ENCODE measurements around the gene EGLN1.

The EGLN1 gene

DNA sequence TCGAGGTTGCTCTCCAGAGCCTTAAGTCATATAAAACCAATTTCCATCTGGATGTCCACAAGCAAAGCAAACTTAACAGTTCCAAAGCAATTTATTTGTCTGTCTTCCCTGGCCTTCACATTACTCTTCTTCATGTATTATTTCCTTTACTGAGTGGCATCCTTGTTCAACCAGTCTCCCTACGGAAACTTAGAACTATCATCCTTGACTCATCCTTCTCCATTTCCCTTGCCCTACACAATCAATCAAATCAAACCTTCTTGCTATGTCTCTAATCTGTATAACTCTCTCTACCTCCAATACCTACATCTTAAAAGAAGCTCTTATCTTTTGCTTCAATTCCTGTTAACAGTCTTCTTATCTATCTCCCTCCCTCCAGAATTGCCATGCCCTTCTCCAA is 25.4 kb downstream of the EGLN1 start:
- ChIA-PET CTCF (interaction anchor here (1.3 kb wide), 2 partner anchors 15 to 17 kb away, joined by 3 to 4 read pairs; no protein-coding TSS in a partner anchor), POLR2A (interaction anchor here (0.7 kb wide), 1 partner anchor 16 kb away, joined by 3 read pairs; no protein-coding TSS in a partner anchor)
- TF ChIP-seq, protein P1, sequence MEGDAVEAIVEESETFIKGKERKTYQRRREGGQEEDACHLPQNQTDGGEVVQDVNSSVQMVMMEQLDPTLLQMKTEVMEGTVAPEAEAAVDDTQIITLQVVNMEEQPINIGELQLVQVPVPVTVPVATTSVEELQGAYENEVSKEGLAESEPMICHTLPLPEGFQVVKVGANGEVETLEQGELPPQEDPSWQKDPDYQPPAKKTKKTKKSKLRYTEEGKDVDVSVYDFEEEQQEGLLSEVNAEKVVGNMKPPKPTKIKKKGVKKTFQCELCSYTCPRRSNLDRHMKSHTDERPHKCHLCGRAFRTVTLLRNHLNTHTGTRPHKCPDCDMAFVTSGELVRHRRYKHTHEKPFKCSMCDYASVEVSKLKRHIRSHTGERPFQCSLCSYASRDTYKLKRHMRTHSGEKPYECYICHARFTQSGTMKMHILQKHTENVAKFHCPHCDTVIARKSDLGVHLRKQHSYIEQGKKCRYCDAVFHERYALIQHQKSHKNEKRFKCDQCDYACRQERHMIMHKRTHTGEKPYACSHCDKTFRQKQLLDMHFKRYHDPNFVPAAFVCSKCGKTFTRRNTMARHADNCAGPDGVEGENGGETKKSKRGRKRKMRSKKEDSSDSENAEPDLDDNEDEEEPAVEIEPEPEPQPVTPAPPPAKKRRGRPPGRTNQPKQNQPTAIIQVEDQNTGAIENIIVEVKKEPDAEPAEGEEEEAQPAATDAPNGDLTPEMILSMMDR (IDR thresholded peaks at IDR 0.05; ENCODE audit: control extremely low read depth, extremely low read depth, low read depth, missing control alignments): no peak
- no peak for DNase-seq (ENCODE audit: extremely low spot score)

DNA sequence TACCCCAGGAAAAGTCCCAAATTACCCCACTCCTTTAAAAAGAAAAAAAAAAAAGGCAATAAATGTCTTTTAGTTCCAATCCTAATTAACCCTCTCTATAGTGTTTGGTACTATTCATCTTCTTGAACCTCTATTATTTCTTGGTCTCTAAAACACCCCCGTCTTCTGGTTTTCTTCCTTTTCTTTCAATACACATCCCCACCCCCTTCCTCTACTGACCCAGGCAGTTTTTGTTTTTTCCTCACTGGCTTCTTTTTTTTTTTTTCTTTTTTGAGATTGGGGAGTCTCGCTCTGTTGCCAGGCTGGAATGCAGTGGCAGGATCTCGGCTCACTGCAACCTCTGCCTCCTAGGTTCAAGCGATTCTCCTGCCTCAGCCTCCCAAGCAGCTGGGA is 26.1 kb downstream of the EGLN1 start:
- DNase-seq (ENCODE audit: extremely low spot score): no peak
- TF ChIP-seq, protein P1 (IDR thresholded peaks at IDR 0.05; ENCODE audit: control extremely low read depth, extremely low read depth, low read depth, missing control alignments): no peak
- ChIA-PET CTCF (interaction anchor here (1.3 kb wide), 1 partner anchor 17 kb away, joined by 4 read pairs; no protein-coding TSS in a partner anchor), POLR2A (interaction anchor here (0.7 kb wide), 1 partner anchor 16 kb away, joined by 3 read pairs; no protein-coding TSS in a partner anchor)

DNA sequence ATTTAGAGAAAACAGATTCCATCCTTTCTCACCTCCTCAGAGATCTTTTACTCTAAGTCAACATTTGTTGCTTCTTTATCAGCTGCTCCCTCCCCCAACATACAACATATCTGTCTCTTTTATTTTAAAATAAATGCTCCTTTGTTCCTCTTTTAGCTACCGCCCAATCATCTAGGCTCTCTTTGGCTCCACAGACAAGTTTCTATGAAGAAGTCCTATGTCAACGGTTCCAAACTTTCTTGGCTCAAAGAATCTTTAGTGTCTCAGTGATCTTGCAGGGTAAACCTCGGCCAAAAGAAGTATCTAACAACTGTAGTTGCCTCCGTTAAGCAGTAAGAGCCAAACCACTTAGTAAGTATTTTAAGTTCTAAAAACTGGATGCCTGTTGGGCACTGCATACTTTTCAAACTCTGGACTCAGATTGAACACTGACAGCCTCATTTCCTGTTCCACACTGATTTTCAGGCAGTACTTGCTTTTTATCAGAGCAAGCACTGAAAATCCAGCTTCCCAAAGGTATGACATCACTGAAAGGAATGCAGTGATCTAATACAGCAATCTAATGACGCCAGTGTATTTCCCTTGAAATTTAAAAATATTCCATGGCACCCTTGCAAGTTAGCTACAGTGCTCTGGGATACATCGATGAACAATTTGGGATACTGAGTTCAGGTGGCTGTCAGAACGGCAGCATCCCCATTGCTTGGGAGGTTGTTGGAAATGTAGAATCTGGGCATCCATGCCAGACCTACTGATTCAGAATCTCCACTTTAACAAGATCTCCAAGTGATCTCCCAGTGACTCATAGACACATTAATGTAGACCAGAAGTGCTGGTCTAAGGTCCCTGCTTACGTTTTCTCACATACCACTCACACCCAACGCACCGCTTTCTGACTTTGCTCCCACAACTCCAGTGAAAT is 26.8 kb downstream of the EGLN1 start:
- ChIA-PET POLR2A (no interaction called here), CTCF (interaction anchor here (1.1 kb wide), 1 partner anchor 168 kb away, joined by 3 read pairs; no protein-coding TSS in a partner anchor)
- no peak for DNase-seq (ENCODE audit: extremely low spot score)
- TF ChIP-seq, protein P1 (IDR thresholded peaks at IDR 0.05; ENCODE audit: control extremely low read depth, extremely low read depth, low read depth, missing control alignments): no peak

DNA sequence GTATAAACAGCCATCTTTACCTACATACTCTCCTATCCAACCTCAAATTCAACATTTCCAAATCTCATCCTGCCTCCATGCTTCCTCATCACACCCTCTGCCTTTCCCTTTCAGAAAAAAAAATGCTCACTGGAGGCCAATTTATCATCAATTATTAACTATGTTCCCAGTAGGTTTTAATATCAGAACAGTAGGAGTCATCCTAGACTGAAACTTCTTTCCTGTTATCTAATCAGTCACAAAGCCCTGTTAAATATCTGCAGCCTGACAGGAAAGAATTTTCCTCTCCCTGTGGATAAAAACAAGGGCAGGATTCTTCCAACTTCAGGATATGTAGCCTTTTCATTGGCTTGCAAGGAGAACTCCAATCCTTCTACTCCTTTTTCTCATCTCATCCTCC is 28.4 kb downstream of the EGLN1 start:
- DNase-seq (ENCODE audit: extremely low spot score): no peak
- POLR2A ChIA-PET: interaction anchor here (1.1 kb wide), 1 partner anchor 56 kb away, joined by 3 read pairs; the partner anchor contains the start of gene EXOC8
- CTCF ChIA-PET: interaction anchor here (0.6 to 1.5 kb wide), 7 partner anchors 10 to 56 kb away, joined by 3 to 6 read pairs (median 3); partner anchors contain the start of genes EXOC8 and SPRTN
- TF ChIP-seq, protein P1 (IDR thresholded peaks at IDR 0.05; ENCODE audit: control extremely low read depth, extremely low read depth, low read depth, missing control alignments): no peak

DNA sequence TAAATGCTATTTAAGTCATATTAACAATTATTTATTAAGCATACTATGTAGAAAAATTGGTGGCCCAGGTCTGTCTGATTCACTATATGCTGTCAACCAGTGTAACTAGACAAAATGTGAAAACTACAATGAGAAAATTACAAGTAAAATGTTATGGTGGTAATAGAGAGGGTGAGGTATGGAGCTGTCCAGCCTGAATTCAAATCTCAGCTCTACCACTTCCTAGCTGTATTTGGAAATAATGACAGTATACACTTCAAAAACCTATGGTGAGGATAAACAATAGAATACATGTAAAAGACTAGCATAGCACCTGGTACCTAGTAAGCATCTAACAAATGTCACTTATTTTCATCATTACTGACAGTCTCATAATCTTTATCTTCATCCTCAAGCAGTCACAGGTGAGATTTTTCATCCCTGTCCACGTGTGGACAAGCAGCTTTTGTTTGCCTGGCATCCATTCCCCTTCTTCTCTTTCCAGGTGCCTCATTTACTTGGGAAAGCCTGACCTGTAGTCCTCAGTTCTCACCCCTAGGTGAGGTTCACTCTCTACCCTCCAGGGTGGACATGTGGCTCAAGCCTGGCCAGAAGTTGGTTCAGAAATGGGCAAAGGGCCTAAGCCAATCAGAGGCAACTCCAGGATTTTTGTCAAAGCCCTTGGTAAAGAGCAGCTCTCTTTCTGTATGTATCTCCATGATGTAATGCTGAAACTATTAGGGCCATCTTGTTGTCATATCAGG is 29.5 kb downstream of the EGLN1 start:
- POLR2A ChIA-PET: interaction anchor here (1.1 kb wide), 1 partner anchor 55 kb away, joined by 3 read pairs; the partner anchor contains the start of gene EXOC8
- DNase-seq (ENCODE audit: extremely low spot score): no peak
- TF ChIP-seq, protein P1 (IDR thresholded peaks at IDR 0.05; ENCODE audit: control extremely low read depth, extremely low read depth, low read depth, missing control alignments): no peak

DNA sequence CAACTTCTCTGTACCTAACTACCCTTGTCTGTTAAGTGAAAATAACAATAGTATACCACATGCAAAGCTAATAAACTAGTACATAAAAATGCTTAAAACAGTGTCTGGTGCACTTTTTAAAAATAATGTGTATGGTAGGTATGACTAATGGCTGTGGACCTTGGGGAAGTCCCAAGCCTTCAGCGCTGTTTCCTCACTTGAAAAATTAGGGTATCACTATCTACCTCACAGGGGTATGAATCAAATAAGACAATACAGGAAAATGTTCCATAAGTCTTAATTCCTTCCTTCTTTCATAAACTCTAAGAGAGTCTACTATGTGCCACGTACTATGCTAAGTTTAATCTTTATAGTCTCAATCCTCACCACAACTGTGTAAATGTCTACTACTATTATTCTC is 32.0 kb downstream of the EGLN1 start:
- TF ChIP-seq, protein P1 (IDR thresholded peaks at IDR 0.05; ENCODE audit: control extremely low read depth, extremely low read depth, low read depth, missing control alignments): no peak
- ChIA-PET CTCF (interaction anchor here (1.3 to 1.8 kb wide), 2 partner anchors 13 to 15 kb away, joined by 4 read pairs; no protein-coding TSS in a partner anchor), POLR2A (no interaction called here)
- no peak for DNase-seq (ENCODE audit: extremely low spot score)

More for the DNA sequence above, 29.5 kb downstream of the EGLN1 start:
- CTCF ChIA-PET: interaction anchor here (0.7 to 1.5 kb wide), 9 partner anchors 9 to 29 kb away, joined by 3 to 6 read pairs (median 3); no protein-coding TSS in a partner anchor
